Stimulated activated CD4-positive, alpha-beta T cell treated with anti-CD3 and anti-CD28 coated beads, Interleukin-12 subunit alpha, Interleukin-12 subunit beta, amount 100 ng/mL, for 4 hours (primary cell): ENCODE measurements around the gene PRAMEF1.
"Not testable (repeated sequence)": the region's sequence is repeated elsewhere in the genome, so short reads cannot be mapped to it uniquely, and the experiment has no call there.

ENCODE experiments used
- DNase-seq: peaks from one replicate; pipeline ENCODE4 v3.0.0-alpha.2; 2020

The PRAMEF1 gene

GRCh38 chr1:12776801-12777557 lies 14.2 kb upstream of the PRAMEF1 start:
- no peak for DNase-seq

- no peak for DNase-seq
Measured at GRCh38 chr1:12778061-12778460, 13.1 kb upstream of the PRAMEF1 start.

GRCh38 chr1:12778907-12779306 lies 12.3 kb upstream of the PRAMEF1 start:
- no peak for DNase-seq

GRCh38 chr1:12781488-12781887 lies 9.7 kb upstream of the PRAMEF1 start:
- DNase-seq = not testable (repeated sequence)

- DNase-seq = not testable (repeated sequence)
Measured at GRCh38 chr1:12783783-12784182, 7.4 kb upstream of the PRAMEF1 start.

GRCh38 chr1:12784729-12785128 lies 6.5 kb upstream of the PRAMEF1 start:
- DNase-seq = not testable (repeated sequence)

- no peak for DNase-seq
Measured at GRCh38 chr1:12798911-12799310, 7.7 kb downstream of the PRAMEF1 start.

GRCh38 chr1:12799730-12800129 lies 8.5 kb downstream of the PRAMEF1 start:
- no peak for DNase-seq

GRCh38 chr1:12809933-12810332 lies 18.7 kb downstream of the PRAMEF1 start:
- no peak for DNase-seq

- no peak for DNase-seq
Measured at GRCh38 chr1:12810691-12811408, 19.7 kb downstream of the PRAMEF1 start.

- DNase-seq = no peak
Measured at GRCh38 chr1:12811409-12811784, 20.2 kb downstream of the PRAMEF1 start.

GRCh38 chr1:12819061-12819460 lies 27.9 kb downstream of the PRAMEF1 start:
- not testable (repeated sequence) for DNase-seq

GRCh38 chr1:12831310-12831709 lies 40.1 kb downstream of the PRAMEF1 start, which contains the start of gene PRAMEF11:
Gene PRAMEF11 (minus strand): TSS chr1:12831410. CDS start chr1:12828789, 2,621 bp downstream.
- DNase-seq = not testable (repeated sequence)

GRCh38 chr1:12833251-12833650 lies 42.1 kb downstream of the PRAMEF1 start:
- not testable (repeated sequence) for DNase-seq
